SK-N-SH (cell line): Measurements from ENCODE around the gene ZNF804B.

ENCODE experiments used
- EP300 ChIP-seq, 2 experiments: IDR thresholded peaks; 2 replicates each; pipeline versions ENCODE4 v1.4.0 to v1.6.1; 2012; ENCODE audit warnings: borderline replicate concordance in 1 of 2, low read depth in 1 of 2, low read length in 1 of 2
- MEF2A ChIP-seq: IDR thresholded peaks from 2 replicates; pipeline ENCODE4 v1.4.0; 2012; ENCODE audit warnings: low read depth, borderline replicate concordance
- POLR2AphosphoS5 ChIP-seq: IDR thresholded peaks from 2 replicates; pipeline ENCODE4 v1.6.1; 2012; ENCODE audit warnings: low read depth, low read length
- RCOR1 ChIP-seq: fragments of 150-350 bp; IDR thresholded peaks from 2 replicates; pipeline ENCODE4 v1.6.1; 2017; ENCODE audit warnings: antibody characterized with exemption, low read length
- TAF1 ChIP-seq: IDR thresholded peaks from 2 replicates; pipeline ENCODE4 v1.6.1; 2012; ENCODE audit warnings: low read depth, mild to moderate bottlenecking, low read length, moderate library complexity, borderline replicate concordance
- USF2 ChIP-seq: fragments of 150-350 bp; IDR thresholded peaks from 2 replicates; pipeline ENCODE4 v1.6.1; 2017; ENCODE audit warnings: antibody characterized with exemption, low read length, low read depth, borderline replicate concordance
- YY1 ChIP-seq: IDR thresholded peaks from 2 replicates; pipeline ENCODE4 v1.4.0; 2012; ENCODE audit warnings: low read depth, mild to moderate bottlenecking
- TF ChIP-seq, protein P1 (sequence below): IDR thresholded peaks from 2 replicates; pipeline ENCODE4 v1.4.0; 2012; ENCODE audit warnings: low read depth, borderline replicate concordance
- TF ChIP-seq, protein P2 (sequence below): fragments of 200-600 bp; sonication (generic); IDR thresholded peaks from 2 replicates; pipeline ENCODE4 v1.6.1; 2017; ENCODE audit warnings: antibody characterized with exemption, mild to moderate bottlenecking, moderate library complexity

DNA sequence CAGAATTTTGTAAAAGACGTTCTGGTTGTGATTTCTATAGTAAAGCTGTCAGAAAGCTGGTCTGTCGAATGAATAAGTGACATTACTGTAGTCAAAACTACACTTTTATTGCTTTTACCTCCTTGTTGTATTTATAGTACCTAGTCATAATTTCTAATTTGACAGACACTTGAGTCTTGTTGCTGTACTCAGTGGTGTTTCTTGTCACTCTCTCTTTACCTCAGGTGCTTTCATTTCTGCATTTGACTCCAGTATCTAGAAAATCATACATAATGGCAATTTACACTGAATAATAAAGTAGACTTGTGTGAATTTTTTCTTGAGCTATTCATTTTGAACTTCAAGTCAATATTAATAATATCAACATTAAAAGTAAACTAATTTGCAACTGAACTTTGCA, 293.6 kb downstream of the ZNF804B start:
- no peak for TF ChIP-seq USF2
- TF ChIP-seq, protein P1, sequence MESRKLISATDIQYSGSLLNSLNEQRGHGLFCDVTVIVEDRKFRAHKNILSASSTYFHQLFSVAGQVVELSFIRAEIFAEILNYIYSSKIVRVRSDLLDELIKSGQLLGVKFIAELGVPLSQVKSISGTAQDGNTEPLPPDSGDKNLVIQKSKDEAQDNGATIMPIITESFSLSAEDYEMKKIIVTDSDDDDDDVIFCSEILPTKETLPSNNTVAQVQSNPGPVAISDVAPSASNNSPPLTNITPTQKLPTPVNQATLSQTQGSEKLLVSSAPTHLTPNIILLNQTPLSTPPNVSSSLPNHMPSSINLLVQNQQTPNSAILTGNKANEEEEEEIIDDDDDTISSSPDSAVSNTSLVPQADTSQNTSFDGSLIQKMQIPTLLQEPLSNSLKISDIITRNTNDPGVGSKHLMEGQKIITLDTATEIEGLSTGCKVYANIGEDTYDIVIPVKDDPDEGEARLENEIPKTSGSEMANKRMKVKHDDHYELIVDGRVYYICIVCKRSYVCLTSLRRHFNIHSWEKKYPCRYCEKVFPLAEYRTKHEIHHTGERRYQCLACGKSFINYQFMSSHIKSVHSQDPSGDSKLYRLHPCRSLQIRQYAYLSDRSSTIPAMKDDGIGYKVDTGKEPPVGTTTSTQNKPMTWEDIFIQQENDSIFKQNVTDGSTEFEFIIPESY, result no peak
- TF ChIP-seq RCOR1, result no peak
- TF ChIP-seq, protein P2, sequence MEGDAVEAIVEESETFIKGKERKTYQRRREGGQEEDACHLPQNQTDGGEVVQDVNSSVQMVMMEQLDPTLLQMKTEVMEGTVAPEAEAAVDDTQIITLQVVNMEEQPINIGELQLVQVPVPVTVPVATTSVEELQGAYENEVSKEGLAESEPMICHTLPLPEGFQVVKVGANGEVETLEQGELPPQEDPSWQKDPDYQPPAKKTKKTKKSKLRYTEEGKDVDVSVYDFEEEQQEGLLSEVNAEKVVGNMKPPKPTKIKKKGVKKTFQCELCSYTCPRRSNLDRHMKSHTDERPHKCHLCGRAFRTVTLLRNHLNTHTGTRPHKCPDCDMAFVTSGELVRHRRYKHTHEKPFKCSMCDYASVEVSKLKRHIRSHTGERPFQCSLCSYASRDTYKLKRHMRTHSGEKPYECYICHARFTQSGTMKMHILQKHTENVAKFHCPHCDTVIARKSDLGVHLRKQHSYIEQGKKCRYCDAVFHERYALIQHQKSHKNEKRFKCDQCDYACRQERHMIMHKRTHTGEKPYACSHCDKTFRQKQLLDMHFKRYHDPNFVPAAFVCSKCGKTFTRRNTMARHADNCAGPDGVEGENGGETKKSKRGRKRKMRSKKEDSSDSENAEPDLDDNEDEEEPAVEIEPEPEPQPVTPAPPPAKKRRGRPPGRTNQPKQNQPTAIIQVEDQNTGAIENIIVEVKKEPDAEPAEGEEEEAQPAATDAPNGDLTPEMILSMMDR, result no peak
- TF ChIP-seq POLR2AphosphoS5, result no peak
- no peak for TF ChIP-seq EP300 (IDR thresholded peaks at IDR 0.05; ENCODE audit: borderline replicate concordance in 1 of 2, low read depth in 1 of 2, low read length in 1 of 2)
- no peak for TF ChIP-seq YY1
- no peak for TF ChIP-seq TAF1
- TF ChIP-seq MEF2A, result no peak
